DLD1 (cell line): ENCODE measurements around the gene LGR4.
"Not testable (repeated sequence)": the region's sequence is repeated elsewhere in the genome, so short reads cannot be mapped to it uniquely, and the experiment has no call there.

Experiments used
- in situ Hi-C: cut with HindIII; loops from 2 replicates; pipeline ENCODE4 v1.10.0; 2017; ENCODE audit warnings: low sequenced_read_pairs

LGR4 gene

GRCh38 chr11:27355575-27356104 is 117.0 kb downstream of the LGR4 start:
- in situ Hi-C loops = no loop called here

- in situ Hi-C loops = no loop called here
Measured at GRCh38 chr11:27354359-27354965, 118.1 kb downstream of the LGR4 start.

- in situ Hi-C loops = no loop called here
Measured at GRCh38 chr11:27353593-27354358, 118.8 kb downstream of the LGR4 start.

DNA sequence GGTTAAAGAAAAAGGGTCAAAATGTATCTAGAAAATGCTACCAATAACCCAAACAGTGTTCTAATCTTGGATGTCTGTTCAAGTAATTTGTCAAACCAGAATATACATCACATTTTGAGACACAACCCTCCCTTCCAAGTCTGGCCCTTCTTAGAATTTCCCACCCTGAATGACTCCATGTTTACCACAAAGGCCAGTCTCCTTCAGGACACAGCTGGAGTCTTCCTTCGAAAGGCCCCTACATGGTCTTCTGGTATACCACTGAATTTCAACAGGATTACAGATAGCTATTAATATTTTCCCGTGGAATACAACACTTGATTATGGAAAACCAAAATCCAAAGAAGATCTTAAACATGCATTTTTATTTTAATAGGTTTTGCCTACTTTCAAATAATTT is 119.8 kb downstream of the LGR4 start:
- in situ Hi-C loops = no loop called here

- in situ Hi-C loops = no loop called here
Measured at GRCh38 chr11:27350511-27350910, 122.1 kb downstream of the LGR4 start.

GRCh38 chr11:27349919-27350318 is 122.7 kb downstream of the LGR4 start:
- in situ Hi-C loops = no loop called here

DNA sequence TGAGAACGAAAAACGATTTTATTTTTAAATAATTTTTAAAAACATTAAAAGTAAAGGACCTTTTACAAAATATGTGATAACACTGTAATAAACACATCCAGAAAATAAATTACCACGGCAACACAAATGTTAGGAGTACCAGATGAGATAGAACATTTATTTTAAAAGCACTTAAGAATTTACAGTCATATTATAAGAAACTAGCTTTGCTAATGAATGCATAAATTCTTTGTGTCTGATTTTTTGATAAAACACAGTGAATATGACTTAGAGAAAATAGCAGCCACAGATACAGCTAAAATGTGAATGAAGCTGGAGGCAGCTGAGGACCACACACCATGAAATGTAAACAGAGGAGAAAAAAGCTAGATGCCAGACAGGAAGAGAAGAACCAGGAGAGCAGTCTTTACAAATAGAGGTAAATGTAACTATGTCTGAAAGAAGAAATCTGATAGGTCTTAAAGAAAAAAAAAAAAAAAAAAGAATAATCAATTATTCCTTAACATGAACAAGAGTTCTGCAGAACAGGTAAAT is 124.2 kb downstream of the LGR4 start:
- in situ Hi-C loops = no loop called here

GRCh38 chr11:27347359-27348339 is 124.9 kb downstream of the LGR4 start:
- in situ Hi-C loops = no loop called here

DNA sequence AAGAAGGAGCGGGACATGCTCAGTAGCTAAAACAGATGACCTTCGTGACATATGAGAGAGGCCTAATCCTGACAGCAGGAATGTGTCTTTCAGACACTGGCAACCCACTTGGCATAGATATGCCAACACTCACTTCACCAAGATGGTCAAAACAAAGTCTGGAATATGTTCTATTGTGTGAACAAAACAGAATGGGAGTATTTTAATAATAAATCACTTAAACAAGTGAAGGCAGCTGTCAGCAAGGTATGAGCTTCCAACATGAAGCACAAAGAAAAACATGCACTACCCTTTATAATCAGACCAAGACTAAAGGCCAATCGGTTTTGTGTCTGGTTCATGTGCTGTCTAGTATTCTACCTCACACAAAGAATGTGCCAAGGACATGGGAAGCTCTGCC is 132.6 kb downstream of the LGR4 start:
- in situ Hi-C loops = no loop called here

- in situ Hi-C loops = not testable (repeated sequence)
Measured at GRCh38 chr11:27334764-27335163, 137.8 kb downstream of the LGR4 start.

- in situ Hi-C loops = no loop called here
Measured at GRCh38 chr11:27331981-27332380, 140.6 kb downstream of the LGR4 start.

DNA sequence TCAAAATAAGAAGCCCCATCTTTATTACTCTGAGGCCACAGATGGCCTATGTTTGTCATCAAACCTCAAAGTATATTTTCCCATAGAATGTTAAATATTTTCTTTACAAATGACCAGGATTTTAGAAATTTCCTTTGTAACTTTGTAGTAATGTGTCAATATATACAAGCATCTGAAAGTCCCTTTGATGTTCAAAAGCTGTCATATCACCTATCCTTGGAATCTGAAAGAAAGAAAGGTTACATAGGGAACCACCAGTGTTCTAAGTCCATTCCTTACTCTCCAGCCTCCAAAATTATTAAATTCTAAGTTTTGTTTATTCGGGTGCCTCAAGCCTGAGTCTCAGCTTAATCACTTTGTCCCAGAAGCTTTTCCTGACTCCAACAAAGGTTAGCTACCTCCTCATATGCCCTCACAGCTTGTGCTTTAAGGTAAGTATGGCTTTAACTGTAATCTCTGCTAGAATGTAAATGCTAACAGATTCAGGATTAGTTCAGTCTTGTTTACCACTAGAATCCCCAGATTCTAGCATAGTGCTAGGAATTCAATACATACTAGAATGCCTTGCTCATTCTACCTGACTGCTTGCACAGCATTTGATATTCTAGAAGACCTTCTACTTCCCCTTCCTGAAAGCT is 141.8 kb downstream of the LGR4 start:
- in situ Hi-C loops = no loop called here

DNA sequence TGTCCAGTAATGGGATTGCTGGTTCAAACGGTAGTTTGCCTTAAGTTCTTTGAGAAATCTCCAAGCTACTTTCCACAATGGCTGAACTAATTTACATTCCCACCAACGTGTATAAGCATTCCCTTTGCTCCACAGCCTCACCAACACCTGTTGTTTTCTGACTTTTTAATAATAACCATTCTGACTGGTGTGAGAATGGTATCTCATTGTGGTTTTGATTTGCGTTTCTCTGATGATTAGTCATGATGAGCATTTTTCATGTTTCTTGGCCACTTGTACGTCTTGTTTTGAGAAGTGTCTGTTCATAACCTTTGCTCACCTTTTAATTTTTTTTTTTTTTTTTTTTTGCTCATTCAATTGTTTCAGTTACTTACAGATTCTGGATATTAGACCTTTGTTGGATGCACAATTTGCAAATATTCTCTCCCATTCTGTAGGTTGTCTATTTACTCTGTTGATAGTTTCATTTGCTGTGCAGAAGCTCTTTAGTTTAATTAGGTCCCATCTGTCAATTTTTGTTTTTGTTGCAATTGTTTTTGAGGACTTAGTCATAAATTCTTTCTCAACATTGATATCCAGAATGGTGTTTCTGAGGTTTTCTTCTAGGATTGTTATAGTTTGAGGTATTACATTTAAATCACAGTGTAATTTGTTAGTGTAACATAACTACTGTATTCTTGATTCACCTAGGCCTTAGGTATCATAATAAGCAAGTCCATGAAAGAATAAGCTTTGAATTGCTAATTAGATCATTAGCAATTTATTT is 142.5 kb downstream of the LGR4 start:
- in situ Hi-C loops = no loop called here

DNA sequence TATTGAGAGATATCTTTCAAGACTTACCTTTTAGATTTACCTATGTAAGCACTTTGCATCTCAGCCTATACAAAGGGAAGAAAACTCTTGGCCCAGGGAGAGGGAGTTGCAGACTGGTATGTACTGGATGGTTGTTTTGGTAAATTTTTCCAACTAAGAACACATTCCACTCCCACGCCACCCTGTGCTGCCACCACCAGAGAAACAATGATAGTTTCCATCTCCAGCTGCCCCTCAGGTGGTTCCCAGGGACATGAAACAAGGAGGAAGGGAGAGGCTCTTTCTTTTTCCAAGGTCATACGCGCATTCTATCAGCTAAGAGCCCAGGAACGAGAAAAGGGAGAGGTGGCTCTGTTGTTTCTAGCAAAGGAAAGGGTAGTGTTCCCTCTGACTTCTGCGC is 144.0 kb downstream of the LGR4 start:
- in situ Hi-C loops = no loop called here

GRCh38 chr11:27327064-27327463 is 145.5 kb downstream of the LGR4 start:
- in situ Hi-C loops = not testable (repeated sequence)

DNA sequence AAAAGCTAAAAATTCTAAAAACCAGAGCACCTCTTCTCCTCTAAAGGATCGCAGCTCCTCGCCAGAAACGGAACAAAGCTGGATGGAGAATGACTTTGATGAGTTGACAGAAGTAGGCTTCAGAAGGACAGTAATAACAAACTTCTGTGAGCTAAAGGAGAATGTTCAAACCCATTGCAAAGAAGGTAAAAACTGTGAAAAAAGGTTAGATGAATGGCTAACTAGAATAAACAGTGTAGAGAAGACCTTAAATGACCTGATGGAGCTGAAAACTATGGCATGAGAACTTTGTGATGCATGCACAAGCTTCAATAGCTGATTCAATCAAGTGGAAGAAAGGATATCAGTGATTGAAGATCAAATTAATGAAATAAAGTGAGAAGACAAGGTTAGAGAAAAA is 150.4 kb downstream of the LGR4 start:
- in situ Hi-C loops = not testable (repeated sequence)

DNA sequence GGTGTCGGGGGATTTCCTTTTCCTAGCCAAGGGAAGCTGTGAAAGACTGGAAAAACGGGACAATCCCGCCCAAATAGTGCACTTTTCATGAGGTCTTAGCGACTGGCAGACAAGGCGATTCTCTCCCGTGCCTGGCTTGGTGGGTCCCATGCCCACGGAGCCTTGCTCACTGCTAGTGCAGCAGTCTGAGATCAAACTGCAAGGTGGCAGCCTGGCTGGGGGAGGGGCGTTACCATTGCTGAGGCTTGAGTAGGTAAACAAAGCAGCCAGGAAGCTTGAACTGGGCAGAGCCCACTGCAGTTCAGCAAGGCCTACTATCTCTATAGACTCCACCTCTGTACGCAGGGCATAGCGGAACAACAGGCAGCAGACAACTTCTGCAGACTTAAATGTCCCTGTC is 151.2 kb downstream of the LGR4 start:
- in situ Hi-C loops = not testable (repeated sequence)

DNA sequence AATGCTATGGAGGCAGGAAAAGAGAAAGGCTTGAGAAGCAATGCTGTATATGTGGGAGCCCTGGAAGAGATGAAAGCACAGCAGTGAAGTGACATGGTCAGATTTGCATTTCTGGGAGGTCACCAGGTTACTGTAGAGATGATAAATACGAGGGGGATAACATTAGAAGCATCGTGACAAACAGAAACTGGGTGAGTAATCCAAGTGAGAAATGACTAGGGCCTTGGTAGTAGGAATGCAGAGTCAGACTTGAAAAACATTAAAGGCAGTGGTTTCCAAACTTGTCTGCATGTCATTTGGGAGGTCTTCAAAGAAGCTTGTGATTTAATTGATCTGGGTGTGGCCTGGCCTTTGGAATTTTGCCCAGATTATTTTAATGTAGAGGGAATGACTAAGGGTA is 153.5 kb downstream of the LGR4 start:
- in situ Hi-C loops = no loop called here

- in situ Hi-C loops = no loop called here
Measured at GRCh38 chr11:27317751-27318150, 154.8 kb downstream of the LGR4 start.
